Keratinocyte (primary cell): ENCODE measurements around the gene RAD23B.

Experiments used
- EZH2 ChIP-seq: IDR thresholded peaks from one replicate; pipeline ENCODE4 v1.6.1; 2012; ENCODE audit warnings: inconsistent platforms, mild to moderate bottlenecking, low read length, moderate library complexity
- TF ChIP-seq, protein P1 (sequence below), 3 experiments: IDR thresholded peaks in 1 of 3; conservative IDR thresholded peaks in 1 of 3; optimal IDR thresholded peaks in 1 of 3; 2 replicates in 2 of 3; 3 replicates in 1 of 3; pipeline versions ENCODE3 to v1.5.1; 2011; ENCODE audit warnings: low read length in 3 of 3, mild to moderate bottlenecking in 3 of 3, moderate library complexity in 2 of 3, control low read depth in 1 of 3, inconsistent platforms in 1 of 3; ENCODE audit not compliant: insufficient read depth in 2 of 3; ENCODE audit errors: extremely low read depth in 1 of 3

DNA sequence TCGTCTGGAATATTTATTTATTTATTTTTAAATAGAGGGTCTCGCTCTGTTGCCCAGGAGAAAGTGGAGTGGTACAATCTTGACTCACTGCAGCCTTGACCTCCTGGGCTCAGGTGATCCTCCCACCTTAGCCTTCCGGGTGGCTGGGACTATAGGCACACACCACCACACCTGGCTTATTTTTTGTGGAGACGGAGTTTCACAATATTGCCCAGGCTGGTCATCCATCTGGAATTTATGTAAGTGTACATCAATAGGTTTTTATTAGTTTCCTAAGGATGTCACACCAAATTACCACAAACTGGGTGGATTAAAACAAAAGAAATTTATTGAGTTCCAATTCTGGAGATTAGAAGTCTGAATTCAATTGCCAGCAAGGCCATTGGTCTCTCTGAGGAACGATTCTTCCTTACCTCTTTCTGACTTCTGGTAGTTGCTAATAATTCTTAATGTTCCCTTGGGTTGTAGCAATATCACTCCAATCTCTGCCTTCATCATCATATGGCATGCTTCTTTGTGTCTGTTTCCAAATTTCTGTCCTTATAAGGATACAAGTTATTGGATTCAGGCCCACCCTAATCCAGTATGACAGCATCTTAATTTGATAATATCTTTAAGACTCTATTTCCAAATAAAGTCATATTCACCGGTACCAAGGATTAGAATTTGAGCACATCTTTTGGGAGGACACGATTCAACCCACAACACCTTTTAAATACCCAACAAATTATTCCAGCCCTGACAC is 16.3 kb upstream of the RAD23B start:
- TF ChIP-seq EZH2, result no peak
- TF ChIP-seq, protein P1, sequence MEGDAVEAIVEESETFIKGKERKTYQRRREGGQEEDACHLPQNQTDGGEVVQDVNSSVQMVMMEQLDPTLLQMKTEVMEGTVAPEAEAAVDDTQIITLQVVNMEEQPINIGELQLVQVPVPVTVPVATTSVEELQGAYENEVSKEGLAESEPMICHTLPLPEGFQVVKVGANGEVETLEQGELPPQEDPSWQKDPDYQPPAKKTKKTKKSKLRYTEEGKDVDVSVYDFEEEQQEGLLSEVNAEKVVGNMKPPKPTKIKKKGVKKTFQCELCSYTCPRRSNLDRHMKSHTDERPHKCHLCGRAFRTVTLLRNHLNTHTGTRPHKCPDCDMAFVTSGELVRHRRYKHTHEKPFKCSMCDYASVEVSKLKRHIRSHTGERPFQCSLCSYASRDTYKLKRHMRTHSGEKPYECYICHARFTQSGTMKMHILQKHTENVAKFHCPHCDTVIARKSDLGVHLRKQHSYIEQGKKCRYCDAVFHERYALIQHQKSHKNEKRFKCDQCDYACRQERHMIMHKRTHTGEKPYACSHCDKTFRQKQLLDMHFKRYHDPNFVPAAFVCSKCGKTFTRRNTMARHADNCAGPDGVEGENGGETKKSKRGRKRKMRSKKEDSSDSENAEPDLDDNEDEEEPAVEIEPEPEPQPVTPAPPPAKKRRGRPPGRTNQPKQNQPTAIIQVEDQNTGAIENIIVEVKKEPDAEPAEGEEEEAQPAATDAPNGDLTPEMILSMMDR (optimal IDR thresholded peaks at IDR 0.05 in 1 of 3, IDR thresholded peaks at IDR 0.05 in 1 of 3, conservative IDR thresholded peaks at IDR 0.05 in 1 of 3; ENCODE audit: extremely low read depth in 1 of 3, insufficient read depth in 2 of 3, low read length in 3 of 3), result no peak
